Measurements from ENCODE around the gene NCOA5. TPM values are rescaled to one million over a fixed set of nuclear protein-coding genes. Genes with fewer than 3 reads are reported as not detected.

Gene NCOA5
- total RNA-seq, 1 experiment from 2014 or later: 34.4 TPM

DNA sequence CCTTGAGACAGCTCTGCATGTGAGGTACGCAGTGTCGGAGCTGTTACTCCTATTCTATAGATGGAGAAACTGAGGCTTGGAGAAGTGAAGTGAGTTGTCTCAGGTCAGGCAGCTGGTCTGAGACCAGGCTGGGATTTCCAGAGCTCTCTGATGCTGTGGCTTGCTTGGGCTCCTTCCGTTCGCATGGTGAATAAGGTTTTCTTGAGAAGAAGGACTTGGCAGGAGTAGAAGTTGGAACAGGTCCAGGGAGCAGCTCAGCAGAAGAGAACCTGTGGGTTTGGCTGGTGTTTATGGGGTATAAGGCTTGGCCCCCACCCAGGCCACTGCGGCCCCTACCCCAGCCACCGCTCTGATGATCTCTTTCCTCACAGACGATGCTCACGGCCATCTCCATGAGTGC, 53.4 kb downstream of the NCOA5 start:
- Mint-ChIP-seq H3K9me3 (ENCODE audit: low read depth, unreplicated experiment) (no peaks in the 10 kb centered on the region), H3K4me1 (ENCODE audit: low read depth, unreplicated experiment) (no peaks in the 10 kb centered on the region), H3K27ac (ENCODE audit: unreplicated experiment) (no peak overlapping the region), H3K4me3 (ENCODE audit: low read depth, unreplicated experiment) (no peak overlapping the region), H3K36me3 (ENCODE audit: insufficient read depth, unreplicated experiment) (no peaks in the 10 kb centered on the region), H3K27me3 (ENCODE audit: unreplicated experiment) (peaks cover 89% of the 10 kb centered on the region)
- intact Hi-C loops (cut with micrococcal nuclease; ENCODE audit: unreplicated experiment): no loop called here
- DNase-seq: no peak
- no TSS peak for BruUV-seq (replicated peaks)
- CTCF ChIA-PET: no interaction called here
- TF ChIP-seq, protein P1, sequence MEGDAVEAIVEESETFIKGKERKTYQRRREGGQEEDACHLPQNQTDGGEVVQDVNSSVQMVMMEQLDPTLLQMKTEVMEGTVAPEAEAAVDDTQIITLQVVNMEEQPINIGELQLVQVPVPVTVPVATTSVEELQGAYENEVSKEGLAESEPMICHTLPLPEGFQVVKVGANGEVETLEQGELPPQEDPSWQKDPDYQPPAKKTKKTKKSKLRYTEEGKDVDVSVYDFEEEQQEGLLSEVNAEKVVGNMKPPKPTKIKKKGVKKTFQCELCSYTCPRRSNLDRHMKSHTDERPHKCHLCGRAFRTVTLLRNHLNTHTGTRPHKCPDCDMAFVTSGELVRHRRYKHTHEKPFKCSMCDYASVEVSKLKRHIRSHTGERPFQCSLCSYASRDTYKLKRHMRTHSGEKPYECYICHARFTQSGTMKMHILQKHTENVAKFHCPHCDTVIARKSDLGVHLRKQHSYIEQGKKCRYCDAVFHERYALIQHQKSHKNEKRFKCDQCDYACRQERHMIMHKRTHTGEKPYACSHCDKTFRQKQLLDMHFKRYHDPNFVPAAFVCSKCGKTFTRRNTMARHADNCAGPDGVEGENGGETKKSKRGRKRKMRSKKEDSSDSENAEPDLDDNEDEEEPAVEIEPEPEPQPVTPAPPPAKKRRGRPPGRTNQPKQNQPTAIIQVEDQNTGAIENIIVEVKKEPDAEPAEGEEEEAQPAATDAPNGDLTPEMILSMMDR (IDR thresholded peaks at IDR 0.05; ENCODE audit: unreplicated experiment): no peak

DNA sequence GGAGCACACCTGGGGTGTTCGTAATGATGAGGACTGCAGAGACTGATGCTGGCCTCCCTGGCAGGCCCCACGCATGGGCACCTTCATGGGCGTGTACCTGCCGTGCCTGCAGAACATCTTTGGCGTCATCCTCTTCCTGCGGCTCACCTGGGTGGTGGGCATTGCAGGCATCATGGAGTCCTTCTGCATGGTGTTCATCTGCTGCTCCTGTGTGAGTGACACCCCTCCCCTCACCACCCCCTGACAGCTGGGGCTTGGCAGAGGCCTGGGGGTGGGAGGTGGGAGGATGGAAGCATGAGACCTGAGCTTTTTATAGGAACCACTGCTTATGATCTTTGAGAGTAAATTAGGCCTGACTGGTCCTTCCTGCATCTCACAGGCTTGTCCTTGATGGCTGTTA, 54.0 kb downstream of the NCOA5 start:
- TF ChIP-seq, protein P1 (IDR thresholded peaks at IDR 0.05; ENCODE audit: unreplicated experiment): no peak
- no TSS peak for BruUV-seq (replicated peaks)
- Mint-ChIP-seq H3K27me3 (ENCODE audit: unreplicated experiment) (peaks cover 82% of the 10 kb centered on the region), H3K4me1 (ENCODE audit: low read depth, unreplicated experiment) (no peaks in the 10 kb centered on the region), H3K4me3 (ENCODE audit: low read depth, unreplicated experiment) (no peak overlapping the region), H3K27ac (ENCODE audit: unreplicated experiment) (no peak overlapping the region), H3K36me3 (ENCODE audit: insufficient read depth, unreplicated experiment) (no peaks in the 10 kb centered on the region), H3K9me3 (ENCODE audit: low read depth, unreplicated experiment) (no peaks in the 10 kb centered on the region)
- DNase-seq: no peak
- intact Hi-C loops (cut with micrococcal nuclease; ENCODE audit: unreplicated experiment): no loop called here
- CTCF ChIA-PET: no interaction called here

DNA sequence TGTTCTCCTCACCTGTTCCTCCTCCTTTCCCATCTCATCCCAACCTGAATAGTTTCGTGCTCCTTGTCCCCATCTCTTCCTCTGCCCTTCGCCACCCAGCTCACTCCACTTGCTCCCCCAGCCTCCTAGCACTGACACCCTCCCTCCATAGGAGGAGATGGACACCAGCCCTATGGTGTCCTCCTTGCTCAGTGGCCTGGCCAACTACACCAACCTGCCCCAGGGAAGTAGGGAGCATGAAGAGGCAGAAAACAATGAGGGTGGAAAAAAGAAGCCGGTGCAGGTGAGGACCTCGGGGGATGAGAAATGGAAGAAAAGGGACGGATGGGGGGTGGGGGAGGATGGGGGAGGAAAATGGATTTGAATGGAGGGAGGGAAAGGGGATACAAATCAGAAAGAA, 54.5 kb downstream of the NCOA5 start:
- CTCF ChIA-PET: no interaction called here

DNA sequence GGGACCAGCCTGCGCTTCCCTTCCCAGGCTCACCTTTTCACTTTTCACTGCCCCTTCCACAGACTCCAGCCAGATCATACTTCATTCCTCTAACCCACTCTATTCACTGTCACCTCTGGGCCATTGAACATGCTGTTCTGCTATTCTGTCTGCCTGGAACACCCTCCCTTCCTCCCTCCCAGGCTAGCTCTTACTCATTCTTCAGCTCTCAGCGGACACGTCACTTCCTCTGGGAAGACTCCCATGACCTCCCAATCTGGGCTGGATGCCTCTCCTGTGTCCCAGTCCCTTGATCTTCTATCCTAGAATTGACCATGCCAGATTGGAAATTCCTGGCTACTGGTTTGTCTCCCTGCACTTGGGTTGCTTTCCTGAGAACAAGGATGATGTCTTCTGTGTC, 55.7 kb downstream of the NCOA5 start:
- no TSS peak for BruUV-seq (replicated peaks)
- Mint-ChIP-seq H3K9me3 (ENCODE audit: low read depth, unreplicated experiment) (no peaks in the 10 kb centered on the region), H3K4me3 (ENCODE audit: low read depth, unreplicated experiment) (no peak overlapping the region), H3K27ac (ENCODE audit: unreplicated experiment) (no peak overlapping the region), H3K36me3 (ENCODE audit: insufficient read depth, unreplicated experiment) (no peaks in the 10 kb centered on the region), H3K4me1 (ENCODE audit: low read depth, unreplicated experiment) (no peaks in the 10 kb centered on the region), H3K27me3 (ENCODE audit: unreplicated experiment) (peaks cover 72% of the 10 kb centered on the region)
- DNase-seq: no peak
- TF ChIP-seq, protein P1 (IDR thresholded peaks at IDR 0.05; ENCODE audit: unreplicated experiment): no peak
- intact Hi-C loops (cut with micrococcal nuclease; ENCODE audit: unreplicated experiment): no loop called here
- CTCF ChIA-PET: interaction anchor here (1.9 kb wide), 1 partner anchor 11 kb away, joined by 7 read pairs; no protein-coding TSS in a partner anchor

More for the DNA sequence above, 54.5 kb downstream of the NCOA5 start:
- Mint-ChIP-seq H3K9me3 (ENCODE audit: low read depth, unreplicated experiment) (no peaks in the 10 kb centered on the region), H3K27me3 (ENCODE audit: unreplicated experiment) (peaks cover 77% of the 10 kb centered on the region), H3K27ac (ENCODE audit: unreplicated experiment) (no peak overlapping the region), H3K4me3 (ENCODE audit: low read depth, unreplicated experiment) (no peak overlapping the region), H3K4me1 (ENCODE audit: low read depth, unreplicated experiment) (no peaks in the 10 kb centered on the region), H3K36me3 (ENCODE audit: insufficient read depth, unreplicated experiment) (no peaks in the 10 kb centered on the region)
- TF ChIP-seq, protein P1 (IDR thresholded peaks at IDR 0.05; ENCODE audit: unreplicated experiment): no peak
- intact Hi-C loops (cut with micrococcal nuclease; ENCODE audit: unreplicated experiment): no loop called here
- BruUV-seq (replicated peaks): no TSS peak
- no peak for DNase-seq

Data from Calu3 (cell line).